RWPE2 (cell line): ENCODE measurements around the gene SLC44A2.
A peak's percentile ranks its signal among the peaks of the same experiment; 100 is the strongest.

ENCODE experiments used
- ATAC-seq: fragments of 200-7000 bp; cut with Tn5 transposase; 3 replicates; pipeline ENCODE4 v1.9.1; 2021; ENCODE audit warnings: low read depth
- DNase-seq: peaks from one replicate; pipeline ENCODE4 v3.0.0-alpha.2; 2020; ENCODE audit warnings: low spot score
- H3K27ac ChIP-seq: fragments of 450-650 bp; 2 replicates; pipeline ENCODE4 v1.5.1; 2017; ENCODE audit warnings: mild to moderate bottlenecking; ENCODE audit not compliant: poor library complexity, severe bottlenecking
- H3K27me3 ChIP-seq: fragments of 250-450 bp; sonication (Bioruptor Pico); 2 replicates; pipeline ENCODE4 v1.5.1; 2021; ENCODE audit warnings: mild to moderate bottlenecking, moderate library complexity; ENCODE audit not compliant: insufficient read depth, poor library complexity, severe bottlenecking
- H3K36me3 ChIP-seq: fragments of 250-450 bp; sonication (Bioruptor Pico); 2 replicates; pipeline ENCODE4 v1.5.1; 2020; ENCODE audit warnings: low read depth, mild to moderate bottlenecking, moderate library complexity
- H3K4me1 ChIP-seq: fragments of 250-450 bp; sonication (Bioruptor Pico); 2 replicates; pipeline ENCODE4 v1.5.1; 2021; ENCODE audit warnings: mild to moderate bottlenecking, moderate library complexity; ENCODE audit not compliant: insufficient read depth, poor library complexity, severe bottlenecking
- H3K4me3 ChIP-seq: fragments of 250-450 bp; sonication (Bioruptor Pico); 2 replicates; pipeline ENCODE4 v1.5.1; 2021; ENCODE audit warnings: mild to moderate bottlenecking, moderate library complexity; ENCODE audit not compliant: severe bottlenecking
- H3K9me3 ChIP-seq: fragments of 250-450 bp; sonication (Bioruptor Pico); 2 replicates; pipeline ENCODE4 v1.5.1; 2021; ENCODE audit warnings: mild to moderate bottlenecking, moderate library complexity; ENCODE audit not compliant: severe bottlenecking
- CTCF ChIP-seq: fragments of 450-650 bp; IDR thresholded peaks from one replicate; pipeline ENCODE4 v1.5.1; 2017; ENCODE audit warnings: mild to moderate bottlenecking, moderate library complexity; ENCODE audit not compliant: poor library complexity, severe bottlenecking

The SLC44A2 gene

GRCh38 chr19:10643172-10643967 is 18.0 kb downstream of the SLC44A2 start:
- peak overlapping the region; percentile 38 for H3K27ac ChIP-seq
- ATAC-seq: no peak
- H3K36me3 ChIP-seq: peaks cover 42% of the 10 kb centered on the region
- no peak for DNase-seq
- no peaks in the 10 kb centered on the region for H3K4me1 ChIP-seq
- H3K4me3 ChIP-seq: no peak overlapping the region
- no peaks in the 10 kb centered on the region for H3K9me3 ChIP-seq
- TF ChIP-seq CTCF: no peak
- no peaks in the 10 kb centered on the region for H3K27me3 ChIP-seq

GRCh38 chr19:10643968-10644259 is 18.6 kb downstream of the SLC44A2 start:
- Histone ChIP-seq H3K9me3 (no peaks in the 10 kb centered on the region), H3K4me1 (no peaks in the 10 kb centered on the region), H3K27me3 (no peaks in the 10 kb centered on the region), H3K36me3 (peaks cover 36% of the 10 kb centered on the region), H3K27ac (peak overlapping the region; percentile 38), H3K4me3 (no peak overlapping the region)
- TF ChIP-seq CTCF: no peak
- ATAC-seq: peak; percentile 4; the same call in 1 of the 3 replicates
- no peak for DNase-seq

GRCh38 chr19:10644260-10645007 is 19.1 kb downstream of the SLC44A2 start:
- DNase-seq (no peak), ATAC-seq (peak; percentile 83)
- Histone ChIP-seq H3K9me3 (no peaks in the 10 kb centered on the region), H3K27me3 (no peaks in the 10 kb centered on the region), H3K36me3 (peaks cover 31% of the 10 kb centered on the region), H3K27ac (peak overlapping the region; percentile 38), H3K4me1 (no peaks in the 10 kb centered on the region), H3K4me3 (no peak overlapping the region)
- peak; percentile 94 for TF ChIP-seq CTCF

- no peak overlapping the region for H3K27ac ChIP-seq
These were observed 21.3 kb downstream of the SLC44A2 start for GRCh38 chr19:10646456-10647159.

More at GRCh38 chr19:10646456-10647159, 21.3 kb downstream of the SLC44A2 start:
- DNase-seq: no peak
- no peak for TF ChIP-seq CTCF
- no peak overlapping the region for H3K4me3 ChIP-seq
- ATAC-seq: no peak
- no peaks in the 10 kb centered on the region for H3K4me1 ChIP-seq
- H3K27me3 ChIP-seq: no peaks in the 10 kb centered on the region
- H3K9me3 ChIP-seq: no peaks in the 10 kb centered on the region
- H3K36me3 ChIP-seq: peaks cover 15% of the 10 kb centered on the region
